Cerebellar cortex (tissue), 1 donor: ENCODE results near the gene KCNT2.
"Not testable (repeated sequence)": the region's sequence is repeated elsewhere in the genome, so short reads cannot be mapped to it uniquely, and the experiment has no call there.

Source experiments
- DNase-seq: peaks from one replicate; pipeline ENCODE4 v3.0.0-alpha.2; 2015; ENCODE audit warnings: low spot score

KCNT2 gene

DNA sequence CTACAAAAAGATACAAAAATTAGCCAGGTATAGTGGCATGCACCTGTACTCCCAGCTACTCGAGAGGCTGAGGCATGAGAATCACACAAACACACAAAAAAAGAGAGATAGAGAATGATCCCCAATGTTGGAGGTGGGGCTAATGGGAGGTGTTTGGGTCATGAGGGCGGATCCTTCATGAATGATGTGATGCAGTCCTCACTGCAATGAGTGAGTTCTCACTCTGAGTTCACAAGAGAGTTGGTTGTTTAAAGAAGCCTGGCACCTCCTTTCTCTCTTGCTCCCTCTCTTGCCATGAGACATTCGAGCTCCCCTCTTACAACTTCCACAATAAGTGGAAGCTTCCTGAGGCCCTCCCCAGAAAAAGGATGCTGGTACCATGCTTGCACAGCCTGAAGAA, 17.3 kb downstream of the KCNT2 start:
- DNase-seq, result no peak

DNA sequence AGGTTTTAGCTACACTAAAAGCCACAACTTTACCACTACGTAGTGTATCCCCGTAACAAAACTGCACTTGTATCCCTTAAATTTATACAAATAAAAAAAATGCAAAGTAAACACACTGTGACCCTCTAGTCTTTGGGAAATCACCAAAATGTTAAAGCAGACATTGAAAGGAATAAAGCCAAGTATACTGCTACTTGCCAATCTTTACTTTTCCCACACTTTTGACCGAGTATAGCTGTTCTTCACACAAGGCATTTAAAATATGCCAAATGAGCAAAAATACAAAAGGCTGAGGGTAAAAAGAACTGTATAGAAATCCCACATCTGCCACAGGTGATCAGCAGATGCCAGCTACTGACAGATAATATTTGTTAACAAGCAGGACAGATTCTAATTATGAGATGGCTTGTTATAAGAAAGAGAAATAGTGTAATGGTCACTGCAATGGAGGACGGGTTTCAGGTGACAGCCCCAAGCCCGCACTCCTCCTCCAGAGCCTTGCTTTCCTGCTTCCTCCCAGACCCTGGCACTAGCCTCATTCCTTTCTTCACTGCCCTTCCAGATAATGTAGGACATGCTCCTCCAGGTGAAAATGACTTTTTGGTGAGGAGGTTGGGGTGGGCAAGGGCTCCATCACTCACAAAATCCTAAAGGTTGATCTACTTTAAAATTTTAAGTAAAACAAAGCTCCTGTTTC, 18.1 kb downstream of the KCNT2 start:
- no peak for DNase-seq

DNA sequence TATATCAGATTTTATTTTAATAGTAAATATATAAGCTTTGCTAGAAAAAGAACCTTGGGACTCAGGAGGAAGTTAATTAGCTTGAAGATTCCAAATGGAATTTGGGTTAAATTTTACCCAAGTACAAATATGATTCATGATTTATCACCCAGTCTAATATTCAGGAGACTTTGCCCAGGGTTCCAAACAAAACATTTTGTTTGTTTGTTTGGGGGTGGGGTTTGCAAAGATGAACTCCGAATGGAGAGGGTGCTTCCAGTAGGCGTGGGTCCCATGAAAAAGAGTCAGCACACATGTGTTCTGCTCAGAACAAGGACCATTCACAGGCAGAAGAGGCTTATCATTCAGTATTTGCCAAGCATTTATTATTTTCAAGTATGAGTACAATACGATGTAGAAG, 23.5 kb downstream of the KCNT2 start:
- no peak for DNase-seq

DNA sequence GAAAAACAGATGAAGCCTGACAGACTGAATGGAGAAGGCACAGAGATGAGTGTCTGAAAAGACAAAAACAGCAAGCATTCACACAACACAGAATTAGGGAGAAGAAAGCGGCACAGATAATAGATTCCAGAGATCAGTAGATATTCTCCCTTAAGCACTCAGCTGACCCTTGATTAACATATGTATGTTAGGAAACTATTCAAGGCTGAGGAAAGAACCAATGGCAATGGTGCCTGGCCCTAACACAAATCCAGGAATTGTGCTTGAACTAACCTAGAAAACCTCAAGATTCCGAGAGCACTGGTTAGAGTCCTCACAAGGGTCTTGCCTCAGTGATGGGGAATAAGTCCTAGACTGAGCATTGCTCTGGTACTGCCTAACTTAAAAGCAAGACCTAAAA, 30.9 kb downstream of the KCNT2 start:
- no peak for DNase-seq

DNA sequence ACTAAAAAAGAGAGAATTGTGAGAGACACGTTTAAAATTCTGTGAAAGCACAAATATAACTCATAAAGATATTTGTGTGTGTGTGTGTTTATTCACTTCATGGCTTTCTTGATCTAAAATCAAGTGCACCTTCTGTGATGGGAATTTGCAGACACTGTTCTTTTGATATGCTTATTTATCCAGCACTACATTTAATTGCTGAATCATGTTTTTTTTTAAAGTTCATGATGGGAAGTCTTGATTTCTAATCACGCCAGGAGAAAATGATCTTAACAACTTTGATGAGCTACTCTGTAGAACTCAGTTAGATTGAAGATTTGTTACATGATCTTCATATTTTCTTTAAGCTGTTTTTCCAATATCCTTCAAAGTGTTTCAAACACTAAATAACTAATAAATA, 35.0 kb downstream of the KCNT2 start:
- no peak for DNase-seq

DNA sequence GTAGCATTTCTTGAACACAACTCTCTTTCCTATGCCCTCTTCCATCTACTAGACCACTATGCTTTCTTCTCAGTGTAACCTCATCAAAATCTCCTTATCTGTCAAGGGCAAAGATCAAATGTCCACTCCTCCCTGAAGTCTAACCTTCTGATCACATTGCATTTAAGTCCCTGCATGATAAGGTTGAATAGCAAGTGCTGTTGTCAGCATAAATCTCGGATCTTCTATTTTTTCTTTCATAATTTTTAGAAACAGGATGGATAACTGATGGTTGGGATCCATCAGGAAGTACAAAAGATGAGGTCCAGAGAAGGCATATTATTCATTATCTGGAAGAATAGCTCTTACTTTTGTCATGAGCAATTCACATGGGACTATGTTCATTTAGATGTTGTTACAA, 41.0 kb downstream of the KCNT2 start:
- no peak for DNase-seq

DNA sequence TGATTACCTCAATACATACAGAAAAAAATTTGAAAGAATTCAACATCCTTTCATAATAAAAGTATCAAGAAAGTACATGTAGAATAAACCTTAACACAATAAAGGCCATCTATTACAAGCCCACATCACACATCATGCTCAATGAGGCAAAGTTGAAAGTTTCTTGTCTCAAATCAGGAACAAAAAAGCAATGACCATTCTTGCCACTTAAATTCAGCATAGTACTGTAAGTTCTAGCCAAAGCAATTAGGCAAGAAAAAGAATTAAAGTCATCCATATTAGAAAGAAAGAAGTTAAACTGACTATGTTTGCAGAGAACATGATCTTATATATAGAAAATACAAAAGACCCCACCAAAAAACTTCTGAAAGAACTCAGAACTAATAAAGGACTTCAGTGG, 44.5 kb downstream of the KCNT2 start:
- DNase-seq, result no peak

DNA sequence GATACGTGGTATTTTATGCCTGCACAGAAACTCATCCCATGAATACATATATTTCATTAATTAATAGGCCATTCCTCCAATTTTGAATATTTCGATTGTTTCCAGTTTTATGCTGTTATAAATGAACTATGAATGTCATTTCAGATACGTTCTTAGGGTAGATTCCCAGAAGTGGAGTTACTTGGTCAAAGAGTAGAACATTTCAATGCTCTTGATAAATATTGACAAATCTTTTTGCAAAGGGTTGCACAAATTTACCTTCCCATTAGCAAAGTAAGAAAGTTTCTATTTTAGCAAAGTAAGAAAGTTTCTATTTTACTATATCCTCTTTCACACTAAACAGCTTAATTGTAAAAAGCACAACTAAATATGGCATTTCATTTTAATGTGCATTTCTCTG, 48.9 kb downstream of the KCNT2 start:
- DNase-seq, result no peak

DNA sequence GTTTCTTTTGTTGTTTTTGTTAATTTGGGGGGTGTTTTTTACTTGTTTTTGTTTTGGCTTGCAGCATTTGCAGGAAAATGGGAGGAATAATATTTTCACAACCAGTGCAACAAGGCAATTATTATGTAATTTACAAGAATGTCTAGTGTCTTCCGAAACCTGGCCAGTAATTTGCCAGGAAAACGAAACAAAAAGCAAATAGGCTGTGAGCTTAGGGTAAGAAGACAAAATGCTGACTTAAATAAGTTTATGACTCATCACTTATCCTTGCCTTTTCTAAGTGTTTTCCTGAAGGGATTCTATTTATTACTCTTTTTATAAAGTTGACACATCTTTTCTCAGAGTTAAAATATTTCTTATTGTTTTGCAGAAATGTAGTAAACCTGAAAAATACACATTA, 49.8 kb downstream of the KCNT2 start:
- no peak for DNase-seq

DNA sequence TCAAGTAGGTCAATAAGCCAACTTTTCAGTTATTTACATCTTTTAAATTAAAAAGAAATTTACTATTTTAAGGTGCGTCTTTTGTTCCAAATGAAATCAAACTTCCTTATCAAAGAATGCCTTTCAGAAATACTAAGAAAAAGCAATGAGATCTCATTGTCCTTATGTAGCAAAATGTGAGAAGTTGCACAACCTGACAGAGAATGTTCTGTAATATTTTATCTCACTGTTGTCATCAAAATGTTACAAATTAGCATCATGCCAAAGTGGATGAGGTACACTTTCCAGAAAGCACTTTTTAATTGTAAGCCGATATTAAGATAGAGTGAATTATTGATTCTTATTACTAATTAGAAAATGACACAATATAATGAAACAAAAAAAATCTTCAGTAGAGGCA, 50.4 kb downstream of the KCNT2 start:
- no peak for DNase-seq

DNA sequence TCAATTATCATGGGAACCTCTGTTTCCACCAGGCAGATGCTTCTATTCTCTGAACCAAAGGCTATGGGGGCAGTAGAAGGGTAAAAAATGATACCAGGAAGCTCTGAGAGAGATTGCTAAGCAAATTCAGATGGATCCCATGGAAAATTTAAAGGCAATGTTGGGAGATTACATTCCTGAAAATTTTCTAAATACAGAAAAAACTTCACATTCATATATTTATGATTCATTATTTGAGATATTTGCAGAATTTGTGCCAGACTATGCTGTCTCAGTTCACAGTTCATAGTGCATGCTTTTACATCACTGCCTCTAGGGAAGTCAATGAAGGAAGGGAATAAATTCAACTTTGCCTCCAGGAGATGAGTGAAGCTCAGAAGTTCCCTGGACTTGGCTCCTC, 57.5 kb downstream of the KCNT2 start:
- DNase-seq, result no peak

DNA sequence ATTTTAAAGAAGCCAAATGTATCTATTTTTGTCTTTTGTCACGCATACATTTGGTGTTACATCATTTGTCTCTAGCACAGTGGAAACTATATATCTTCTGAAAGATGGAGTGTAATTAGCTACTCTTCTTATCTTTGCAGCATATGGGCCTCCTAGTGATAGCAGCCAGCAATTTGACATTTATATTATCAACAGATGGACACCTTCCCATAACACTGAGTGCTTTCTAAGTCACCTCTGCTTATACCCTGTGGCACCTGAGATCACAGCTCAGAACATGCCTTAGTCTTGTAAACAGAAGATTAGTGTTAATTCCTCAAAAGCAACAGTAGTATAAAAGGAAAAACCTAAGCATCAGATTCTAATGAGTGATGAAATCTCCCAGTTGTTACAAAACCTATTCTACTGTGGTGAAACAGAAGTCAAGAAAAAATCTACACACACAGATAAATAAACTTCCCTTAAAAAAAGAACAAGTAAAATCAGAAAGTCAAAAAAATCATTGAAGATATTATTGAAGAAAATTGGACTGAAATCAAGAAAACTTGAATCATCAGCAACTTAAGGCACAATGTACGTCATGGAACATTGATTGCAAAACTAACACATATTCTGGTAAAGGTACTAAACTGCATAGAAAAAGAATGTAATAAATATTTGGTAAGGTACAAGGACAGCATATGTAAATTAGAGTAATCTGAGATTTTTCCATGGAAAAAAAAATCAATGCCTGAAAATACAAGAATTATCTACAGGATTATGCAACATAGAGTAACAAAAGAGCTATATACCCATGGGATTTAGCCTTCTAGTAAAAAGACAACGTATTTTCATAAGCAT, 61.7 kb downstream of the KCNT2 start:
- no peak for DNase-seq

DNA sequence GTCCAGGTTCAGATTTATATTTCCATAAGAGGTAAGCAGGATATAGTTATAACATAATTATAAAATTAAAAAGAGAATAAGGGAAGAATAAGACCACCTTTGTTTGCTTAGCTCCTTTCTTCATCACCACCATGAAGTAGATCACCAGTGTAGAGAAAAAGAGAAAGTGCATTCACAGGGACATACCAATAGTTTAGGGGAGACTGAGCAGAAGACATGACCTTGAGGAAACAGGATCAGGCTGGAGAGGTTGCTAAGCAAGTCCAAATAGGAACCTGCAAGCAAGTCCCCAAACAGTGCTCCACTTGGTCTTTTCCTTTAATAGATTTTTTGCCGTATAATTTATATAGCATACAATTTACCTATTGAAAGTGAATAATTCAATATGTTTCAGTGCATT, 63.0 kb downstream of the KCNT2 start:
- no peak for DNase-seq

DNA sequence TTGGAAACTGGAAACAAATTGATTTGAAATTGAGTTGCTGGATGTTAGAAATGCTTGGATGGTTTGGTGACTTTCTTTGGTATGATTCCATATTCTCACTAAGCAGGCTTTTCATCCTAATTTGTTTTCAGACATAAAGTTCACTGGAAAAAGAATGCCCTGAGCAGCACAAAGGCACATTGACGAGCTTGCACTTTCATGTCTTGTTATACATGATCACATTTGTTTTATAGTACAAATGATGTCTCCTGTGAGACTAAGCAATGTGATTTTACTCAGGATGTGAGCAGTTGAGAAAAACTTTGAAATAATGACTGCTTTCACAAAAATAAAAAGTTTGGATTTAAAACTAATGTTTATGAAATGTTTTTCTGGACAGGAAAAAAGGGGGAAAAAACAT, 63.6 kb downstream of the KCNT2 start:
- no peak for DNase-seq

DNA sequence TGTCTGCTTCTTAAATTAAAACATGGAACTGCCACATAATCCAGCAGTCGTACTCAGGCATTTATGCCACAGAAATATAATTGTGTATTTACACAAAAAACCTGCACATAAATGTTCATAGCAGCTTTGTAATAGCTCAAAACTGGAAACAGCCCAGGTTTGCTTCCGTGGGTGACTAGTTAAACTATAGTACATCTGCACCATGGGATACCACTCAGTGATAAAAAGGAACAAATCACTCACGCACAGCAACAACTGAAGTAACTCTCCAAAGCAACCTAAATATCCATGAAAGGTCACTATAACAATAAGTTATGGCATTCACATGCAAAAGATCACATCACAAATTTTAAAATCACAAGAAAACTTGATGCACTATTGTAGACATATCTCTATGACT, 64.4 kb downstream of the KCNT2 start:
- DNase-seq, result no peak

DNA sequence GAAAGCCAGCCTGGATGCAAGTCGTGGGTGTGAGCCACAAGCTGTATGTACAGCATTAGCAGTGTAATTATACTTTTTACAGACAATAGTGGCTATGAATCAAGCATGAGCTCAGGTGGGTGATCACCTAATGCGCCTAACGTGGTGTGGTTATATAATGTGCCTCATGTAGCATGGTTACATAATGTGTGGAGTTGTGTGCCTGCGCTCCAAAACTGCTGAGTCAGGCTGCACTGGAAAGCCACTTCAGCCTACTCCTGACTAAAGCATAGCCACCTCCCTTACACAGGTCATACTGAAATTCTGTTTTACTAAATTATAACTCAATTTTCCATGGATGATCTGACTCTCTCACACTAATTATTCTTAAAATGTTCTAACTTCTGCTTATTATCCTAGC, 69.8 kb downstream of the KCNT2 start:
- DNase-seq, result no peak

DNA sequence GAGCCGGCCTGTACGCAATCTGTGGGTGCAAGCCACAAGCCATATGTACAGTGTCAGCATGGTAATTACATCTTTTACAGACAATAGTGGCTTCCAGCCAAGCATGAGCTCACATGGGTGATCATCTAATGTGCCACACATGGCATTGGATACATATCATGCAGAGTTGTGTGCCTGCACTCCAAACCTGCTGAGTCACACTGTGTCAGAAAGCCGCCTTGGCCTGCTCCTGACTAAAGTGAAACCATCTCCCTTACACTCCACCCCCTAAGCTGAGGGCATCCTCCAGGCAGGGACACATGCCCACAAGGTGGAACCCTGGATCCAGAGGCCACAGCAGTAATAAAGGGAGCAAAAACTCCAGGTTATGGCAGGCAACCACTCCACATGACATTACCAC, 72.5 kb downstream of the KCNT2 start:
- DNase-seq, result no peak

DNA sequence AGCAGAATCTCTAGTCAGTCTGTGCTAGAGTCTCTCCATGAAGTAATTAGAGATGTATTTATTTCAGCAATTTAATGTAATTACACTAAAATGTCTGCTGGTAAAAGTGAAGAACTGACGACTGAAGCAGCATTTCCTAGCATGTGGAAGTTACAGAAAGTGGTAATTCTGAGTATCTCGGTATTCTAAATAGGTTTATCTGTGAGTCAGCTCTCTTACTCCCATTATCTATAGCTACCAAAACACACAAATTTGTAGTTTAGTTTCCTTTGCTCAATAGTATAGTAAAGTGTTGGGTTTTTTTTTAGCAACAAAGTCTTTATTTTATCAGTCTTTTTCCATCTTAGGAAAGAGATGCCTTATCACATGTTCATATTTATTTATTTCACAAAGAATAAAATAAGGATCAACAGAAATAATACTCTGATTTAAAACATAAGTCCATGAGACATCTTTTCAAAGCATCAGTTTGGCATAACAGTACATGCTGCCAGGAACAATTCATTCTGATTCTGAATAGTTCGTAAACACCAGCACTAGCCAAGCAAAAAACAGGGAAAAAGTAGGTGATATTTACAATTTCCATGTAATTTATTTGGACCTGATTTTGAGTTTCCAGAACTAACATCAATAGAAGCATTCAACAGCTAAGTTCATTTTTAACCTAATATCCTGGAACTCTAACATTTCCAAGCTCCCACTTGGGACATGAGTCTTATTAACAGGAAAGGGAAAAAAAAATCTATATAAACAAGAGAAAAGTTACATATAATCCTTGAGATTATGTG, 76.3 kb downstream of the KCNT2 start:
- no peak for DNase-seq

DNA sequence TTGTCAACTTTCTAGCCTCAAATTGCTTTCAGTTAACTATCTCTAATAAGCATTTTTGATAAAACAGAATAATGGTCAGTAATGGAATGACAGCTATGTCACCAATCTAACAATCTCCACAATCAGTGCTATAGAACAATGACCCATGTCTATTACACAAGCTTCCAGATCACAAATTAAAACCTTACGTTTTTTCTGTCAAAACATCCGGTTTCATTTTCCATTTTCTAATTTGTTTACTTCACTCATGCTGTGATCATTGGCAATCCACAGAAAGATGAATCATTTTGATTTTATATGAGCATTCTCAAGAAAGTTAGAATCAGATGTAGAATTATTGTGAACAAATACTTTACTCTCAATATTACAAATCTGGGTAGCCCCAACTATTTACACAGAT, 80.3 kb downstream of the KCNT2 start:
- DNase-seq, result no peak

DNA sequence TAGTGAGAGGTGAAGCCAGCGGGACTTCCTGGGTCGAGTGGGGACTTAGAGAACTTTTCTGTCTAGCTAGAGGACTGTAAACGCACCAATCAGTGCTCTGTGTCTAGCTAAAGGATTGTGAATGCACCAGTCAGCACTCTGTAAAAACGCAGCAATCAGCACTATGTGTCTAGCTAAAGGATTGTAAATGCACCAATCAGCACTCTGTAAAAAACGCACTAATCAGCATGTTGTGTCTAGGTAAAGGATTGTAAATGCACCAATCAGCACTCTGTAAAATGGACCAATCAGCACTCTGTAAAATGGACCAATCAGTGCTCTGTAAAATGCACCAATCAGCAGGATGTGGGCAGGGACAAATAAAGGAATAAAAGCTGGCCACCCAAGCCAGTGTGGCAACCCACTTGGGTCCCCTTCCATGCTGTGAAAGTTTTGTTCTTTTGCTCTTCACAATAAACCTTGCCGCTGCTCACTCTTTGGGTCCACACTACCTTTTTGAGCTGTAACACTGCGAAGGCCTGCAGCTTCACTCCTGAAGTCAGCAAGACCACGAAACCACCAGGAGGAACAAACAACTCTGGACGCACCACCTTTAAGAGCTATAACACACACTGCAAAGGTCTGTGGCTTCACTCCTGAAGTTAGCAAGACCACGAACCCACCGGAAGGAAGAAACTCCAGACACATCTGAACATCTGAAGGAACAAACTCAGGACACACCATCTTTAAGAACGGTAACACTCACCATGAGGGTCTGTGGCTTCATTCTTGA, 85.5 kb downstream of the KCNT2 start:
- DNase-seq, result not testable (repeated sequence)

DNA sequence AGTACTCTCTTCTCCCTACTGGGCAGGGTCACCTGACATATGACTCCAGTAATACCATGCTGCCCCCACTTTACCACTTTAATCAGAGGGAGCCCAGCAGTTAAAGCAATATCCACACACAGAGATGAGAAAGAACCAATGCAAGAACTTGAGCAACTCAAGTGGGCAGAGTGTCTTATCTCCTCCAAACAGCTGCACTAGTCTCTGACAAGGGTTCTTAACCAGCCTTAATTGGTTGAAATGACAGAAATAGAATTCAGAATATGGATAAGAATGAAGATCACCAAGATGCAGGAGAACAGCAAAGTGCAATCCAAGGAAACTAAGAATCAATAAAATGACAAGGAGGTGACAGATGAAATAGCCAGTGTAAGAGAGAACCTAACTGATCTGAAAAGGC, 91.0 kb downstream of the KCNT2 start:
- DNase-seq, result no peak

DNA sequence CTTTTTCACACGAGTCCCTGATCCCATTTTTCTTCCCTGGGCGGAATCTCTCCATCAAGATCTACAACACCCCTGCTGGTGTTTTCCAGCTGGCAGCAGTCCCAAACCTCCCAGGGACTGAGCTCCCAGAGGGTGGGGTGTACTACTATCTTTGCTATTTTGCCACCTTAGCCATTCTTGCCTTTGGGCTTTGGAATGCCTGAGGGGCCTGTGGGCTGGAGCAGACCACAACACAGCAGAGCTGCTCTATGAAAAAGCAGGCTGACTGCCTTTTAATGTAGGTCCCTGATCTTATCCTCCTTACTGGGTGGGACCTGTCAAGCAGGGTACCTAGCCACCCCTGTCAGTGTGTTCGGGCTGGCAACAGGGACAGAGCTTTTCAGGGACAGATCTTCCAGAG, 91.9 kb downstream of the KCNT2 start:
- DNase-seq, result no peak
